GDM1 (cell line): ENCODE data around the gene LCE2A.

Source experiments
- DNase-seq: peaks from one replicate; lab custom pipeline; 2025; lab: John Stamatoyannopoulos, UW

LCE2A gene

DNA sequence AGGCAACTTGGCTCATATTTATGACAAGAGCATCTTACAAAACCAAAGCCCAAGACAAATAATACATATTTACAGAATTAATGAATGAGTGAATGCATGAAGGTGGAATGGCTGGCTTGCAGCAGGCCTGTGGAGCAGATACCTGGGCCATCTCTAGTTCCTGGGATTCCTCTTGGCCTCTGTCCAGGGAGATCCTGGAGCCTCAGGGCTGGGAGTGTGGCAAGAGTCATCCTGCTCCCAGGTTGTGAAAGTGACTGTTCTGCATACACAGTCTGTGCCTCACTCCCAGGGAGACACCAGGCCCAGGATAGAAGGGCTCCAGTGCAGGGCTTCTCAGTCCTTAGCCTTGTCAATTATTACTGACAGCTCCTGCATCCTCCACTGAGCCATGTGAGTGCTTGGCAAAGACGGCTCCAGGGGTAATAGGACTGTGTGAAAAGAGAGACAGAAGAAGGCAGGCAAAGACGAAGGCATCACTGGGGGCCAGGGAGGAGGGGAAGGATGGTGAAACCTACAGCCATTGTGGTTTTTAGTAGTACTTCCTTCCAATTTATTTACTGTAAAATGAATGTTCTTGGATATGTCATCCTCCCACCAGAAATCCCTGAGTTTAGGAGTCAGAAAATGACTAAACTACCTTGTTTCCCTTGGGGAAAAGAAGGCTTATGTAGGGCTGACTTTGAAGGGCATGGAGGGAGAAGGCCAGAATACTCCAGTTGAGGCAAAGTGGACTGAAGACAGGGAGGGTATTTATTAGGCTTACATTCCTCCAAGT, 45.4 kb downstream of the LCE2A start:
- no peak for DNase-seq

DNA sequence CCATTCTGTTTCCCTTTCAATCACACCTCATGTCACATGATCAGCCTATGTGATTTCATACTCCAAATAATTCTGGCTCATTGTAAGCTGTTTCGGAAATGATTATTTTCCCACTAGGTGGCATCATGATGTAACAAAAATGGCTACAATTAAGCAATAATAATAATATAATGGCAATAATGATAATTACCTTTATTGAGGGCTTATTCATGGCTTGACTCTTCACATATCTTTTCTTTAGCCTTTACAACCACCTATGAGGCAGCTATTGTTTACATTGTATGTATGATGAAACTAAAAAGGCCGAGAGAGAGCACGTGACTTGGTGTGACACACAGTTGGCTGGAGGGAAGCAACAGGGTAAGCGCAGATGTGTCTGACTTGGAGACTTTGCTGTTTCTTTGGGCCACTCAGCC, 47.2 kb downstream of the LCE2A start:
- no peak for DNase-seq

DNA sequence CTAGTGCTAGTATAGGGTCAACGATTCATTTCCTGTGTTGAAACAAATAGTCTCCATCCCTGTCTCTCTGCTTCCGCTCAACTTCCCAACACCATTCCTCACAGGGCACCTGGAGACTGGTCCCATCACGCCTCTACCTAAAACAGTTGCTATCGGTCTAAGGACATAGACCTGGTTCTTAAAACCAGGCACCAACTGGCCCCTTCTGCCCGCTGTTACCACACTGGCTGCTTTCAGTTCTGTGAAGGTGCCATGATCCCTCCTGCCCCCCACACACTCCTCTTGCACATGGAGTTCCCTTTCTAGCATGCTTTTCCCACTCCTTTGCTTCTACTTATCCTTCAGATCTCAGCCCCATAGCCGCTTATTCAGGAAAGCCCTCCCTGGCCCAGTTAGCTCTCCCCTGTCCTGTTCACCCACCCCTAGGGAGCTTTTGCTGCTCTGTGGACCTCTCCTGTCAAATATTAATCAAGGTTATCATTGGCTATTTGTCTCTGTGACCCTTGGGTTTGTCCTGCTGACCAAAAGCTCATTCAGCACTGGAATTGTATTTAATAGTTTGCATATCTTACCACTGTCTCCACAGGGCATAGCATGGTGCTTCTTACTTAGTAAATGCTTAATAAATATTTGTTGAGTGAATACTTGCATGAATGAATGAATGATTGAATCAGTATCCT, 47.8 kb downstream of the LCE2A start:
- DNase-seq, result no peak

DNA sequence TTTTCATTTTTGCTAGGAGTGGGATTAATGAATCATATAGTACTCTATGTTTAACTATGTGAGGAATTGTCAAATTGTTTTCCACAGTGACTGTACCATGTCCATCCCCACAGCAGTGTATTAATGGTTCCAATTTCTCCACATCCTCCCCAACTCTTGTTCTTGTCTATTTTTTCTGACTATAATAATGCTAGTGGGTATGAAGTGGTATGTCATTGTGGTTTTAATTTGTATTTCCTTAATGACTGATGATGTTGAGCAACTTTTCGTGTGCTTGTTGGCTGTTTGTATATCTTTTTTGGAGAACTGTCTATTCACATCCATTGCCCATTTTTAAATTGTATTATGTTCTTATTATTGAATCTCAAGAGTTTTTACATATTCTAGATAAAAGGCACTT, 49.7 kb downstream of the LCE2A start:
- DNase-seq, result no peak
